ENCODE data around the gene NLGN1. TPM values are rescaled to one million over a fixed set of nuclear protein-coding genes. Genes with fewer than 3 reads are reported as not detected.

The NLGN1 gene
- total RNA-seq, 1 donor from 2014 or later, result 9.5 TPM

DNA sequence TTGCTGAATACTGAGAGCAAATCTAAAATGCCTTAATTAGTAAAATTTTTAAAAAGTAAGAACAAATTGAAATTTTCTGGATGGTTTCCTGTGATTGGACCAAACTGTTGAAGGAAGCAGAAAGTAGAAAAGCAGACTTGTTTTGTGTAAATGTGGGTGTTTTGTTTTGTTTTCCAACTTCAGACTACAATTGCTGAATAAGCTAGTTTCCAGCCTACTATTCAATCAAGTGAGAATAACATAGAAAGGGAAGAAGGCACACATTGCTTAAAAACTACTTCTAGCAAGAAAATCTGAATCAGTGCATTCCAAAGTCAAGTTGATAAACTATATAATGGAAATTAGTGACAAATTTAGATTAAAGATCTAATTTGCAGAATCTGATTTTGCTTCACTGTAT, 519.3 kb downstream of the NLGN1 start:
- no peak for DNase-seq

DNA sequence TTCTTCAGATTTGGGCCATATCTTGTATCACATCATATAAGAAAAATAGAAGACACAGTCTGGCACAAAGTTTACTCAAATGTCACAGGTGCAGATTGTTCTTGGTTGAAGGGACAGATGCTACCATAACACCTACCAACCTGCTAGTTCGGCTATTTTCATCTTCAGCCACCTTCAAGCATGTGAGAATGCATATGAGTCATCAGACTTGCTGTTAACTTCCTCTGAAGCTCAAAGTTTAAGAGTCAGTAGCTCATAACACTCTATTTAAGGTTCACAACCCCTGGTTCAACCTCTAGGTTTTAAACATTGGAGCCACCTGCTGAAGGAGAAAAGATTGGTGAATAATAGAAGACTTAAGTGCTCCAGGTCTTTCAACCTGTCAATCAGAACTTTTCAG, 522.8 kb downstream of the NLGN1 start:
- DNase-seq, result no peak

DNA sequence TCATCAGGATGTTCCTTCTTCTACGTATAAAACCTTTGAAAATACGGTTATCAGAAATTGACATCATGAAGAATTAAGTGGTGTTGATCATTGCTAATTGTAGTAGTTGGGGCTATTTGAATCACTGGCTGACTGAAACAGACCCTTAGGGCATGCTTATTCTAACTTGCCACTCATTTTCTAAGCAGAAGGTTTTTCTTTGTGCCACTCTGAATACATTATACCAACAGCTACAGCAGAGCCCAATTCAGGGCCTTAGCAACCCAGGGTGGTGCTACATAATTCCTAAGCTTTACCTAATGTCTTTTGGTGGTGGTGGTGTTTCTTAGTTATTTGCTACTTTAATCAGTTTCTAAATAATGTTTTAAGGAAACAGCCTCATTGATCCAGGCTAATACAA, 524.2 kb downstream of the NLGN1 start:
- DNase-seq, result no peak

DNA sequence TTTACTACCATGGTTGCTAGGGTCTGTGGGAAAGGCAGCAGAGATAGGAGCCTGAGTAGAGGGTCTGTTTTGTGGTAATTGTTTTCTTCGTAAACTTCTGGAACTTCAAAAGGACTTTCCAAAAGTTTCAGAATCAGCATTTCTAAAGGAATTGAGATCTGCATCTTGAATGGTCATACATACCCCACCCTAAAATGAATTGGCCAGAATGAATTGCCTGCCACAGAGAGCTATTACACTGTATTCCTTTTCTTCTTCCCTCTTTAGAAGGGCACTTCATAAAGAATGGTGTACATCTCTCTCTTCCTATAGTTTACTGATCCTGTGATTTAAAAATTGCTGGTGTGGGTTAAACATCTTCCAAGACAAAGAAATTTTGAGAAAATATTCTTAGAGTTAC, 525.7 kb downstream of the NLGN1 start:
- DNase-seq, result no peak

DNA sequence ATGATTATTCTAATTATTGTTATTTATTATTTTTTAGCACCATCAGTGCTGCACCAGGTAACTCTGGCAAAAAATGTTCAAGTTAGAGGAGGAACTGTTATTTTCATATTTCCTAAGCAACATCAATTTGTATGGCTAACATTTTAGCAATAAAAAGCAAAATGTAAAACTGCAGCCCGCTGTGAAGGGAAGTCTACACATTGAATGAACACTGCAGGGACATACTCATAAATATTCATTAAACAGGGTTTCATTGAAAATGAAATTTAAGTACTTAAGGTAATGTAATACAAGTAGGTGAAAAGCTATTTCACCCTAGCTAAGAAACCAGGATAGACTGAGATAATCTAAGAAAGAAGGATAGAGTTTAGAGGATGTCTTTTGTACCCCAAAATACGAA, 532.7 kb downstream of the NLGN1 start:
- no peak for DNase-seq

DNA sequence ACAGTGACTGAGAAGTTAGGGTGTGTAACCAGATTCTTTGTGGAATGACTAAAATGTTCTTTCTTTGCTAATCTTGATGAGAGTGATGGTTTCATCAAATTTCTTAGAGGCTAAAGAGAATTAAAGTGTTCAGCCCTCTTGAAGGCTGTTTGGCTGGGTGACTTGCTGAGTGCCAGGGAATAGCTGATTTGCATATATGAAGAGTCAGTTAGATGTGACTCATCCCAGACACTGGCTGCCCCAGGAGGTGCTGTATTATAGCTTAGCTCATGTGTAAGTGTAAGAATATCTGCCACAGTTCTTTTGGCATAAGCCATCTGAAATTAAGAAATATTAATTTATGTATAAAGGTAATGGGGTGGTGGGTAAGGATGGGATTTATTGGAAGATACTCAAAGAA, 535.1 kb downstream of the NLGN1 start:
- DNase-seq, result no peak

DNA sequence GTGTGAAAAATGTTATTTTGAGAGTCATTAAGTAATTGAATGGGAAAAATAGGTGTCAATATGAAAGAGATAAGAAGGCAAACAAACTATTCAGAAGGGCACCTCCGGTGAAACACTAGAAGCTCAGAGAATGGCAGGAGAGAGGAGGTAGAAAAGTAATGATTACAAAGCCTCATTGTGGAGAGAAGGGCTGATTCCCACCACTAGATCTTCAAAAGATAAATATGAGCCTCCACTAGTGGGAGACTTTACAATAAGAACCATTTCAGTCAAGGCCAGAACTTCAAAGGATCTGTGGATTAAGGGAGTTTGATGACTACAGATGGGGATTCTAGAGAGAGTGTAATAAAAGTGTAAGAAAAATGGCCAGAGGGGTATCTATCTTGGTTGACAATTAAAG, 535.6 kb downstream of the NLGN1 start:
- DNase-seq, result no peak

DNA sequence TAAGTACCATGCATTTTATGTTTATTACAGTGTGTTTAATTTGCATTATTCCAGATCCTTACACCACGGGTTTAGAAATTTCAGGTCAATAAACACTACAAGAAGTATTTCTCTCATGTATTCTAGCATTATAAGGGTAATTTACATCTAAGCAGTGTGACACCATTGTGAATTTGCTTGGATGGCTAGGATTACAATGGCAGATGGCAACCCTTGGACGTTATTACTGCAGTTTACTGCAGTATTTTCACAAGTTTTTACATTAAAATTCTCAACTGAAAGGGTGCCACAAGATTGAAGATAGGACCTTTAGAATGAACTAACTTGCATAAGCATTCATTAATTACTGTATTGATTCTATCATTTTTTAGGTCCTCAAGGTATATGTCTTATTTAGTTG, 538.8 kb downstream of the NLGN1 start:
- no peak for DNase-seq

DNA sequence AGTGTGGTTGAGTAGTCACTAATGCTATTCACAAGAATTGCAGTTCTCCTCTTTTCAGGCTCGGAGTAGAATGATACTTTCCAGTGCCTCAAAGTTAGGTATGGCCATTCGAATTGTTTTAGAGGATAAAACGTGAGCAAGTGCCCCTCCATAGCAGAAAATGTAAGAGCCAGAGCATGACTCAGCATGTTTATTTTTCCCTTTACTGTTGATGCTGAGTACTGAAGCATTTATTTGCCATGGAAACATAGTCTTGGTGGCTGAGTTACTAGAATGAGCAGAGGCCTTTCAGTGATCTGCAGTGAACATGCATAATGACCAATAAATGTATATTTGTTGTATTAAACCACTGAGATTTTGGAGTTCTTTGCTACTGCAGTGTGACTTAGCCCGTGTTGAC, 540.6 kb downstream of the NLGN1 start:
- no peak for DNase-seq

DNA sequence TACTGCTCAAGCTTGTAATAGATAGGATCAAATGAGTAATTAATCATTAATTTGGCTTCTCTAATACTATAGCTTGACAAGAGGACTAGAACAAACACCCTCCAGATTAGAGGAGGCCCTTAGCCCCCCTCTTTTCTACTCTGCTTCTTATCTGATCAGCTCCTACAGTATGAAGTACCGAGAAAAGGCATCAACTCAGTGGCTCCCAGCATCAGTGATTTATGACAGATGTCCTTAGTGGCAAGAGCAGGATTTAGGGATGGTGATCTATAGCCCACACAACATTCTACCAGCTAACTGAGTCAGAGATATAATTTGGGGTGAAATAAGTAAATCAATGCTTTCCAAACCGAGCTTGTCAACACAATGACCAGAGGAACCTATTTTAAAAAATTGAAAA, 541.1 kb downstream of the NLGN1 start:
- no peak for DNase-seq

DNA sequence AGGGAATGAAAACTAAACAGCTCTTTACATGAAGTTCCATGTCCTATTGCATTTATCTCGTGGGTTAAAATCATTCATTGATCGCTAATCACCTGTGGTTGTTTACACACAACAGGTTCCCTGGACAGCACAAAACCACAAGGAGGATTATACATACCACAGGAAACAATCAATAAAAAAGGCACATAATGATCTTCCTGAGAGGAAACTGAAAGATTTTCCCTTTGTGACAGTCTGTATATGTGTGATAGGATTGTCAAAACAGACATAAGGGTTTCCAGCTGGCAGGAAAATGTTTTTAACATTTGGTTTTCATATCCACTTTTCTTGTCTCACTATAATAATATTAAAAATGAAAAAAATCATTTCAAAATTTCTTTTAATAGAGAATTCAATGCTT, 541.8 kb downstream of the NLGN1 start:
- DNase-seq, result peak; percentile 3

DNA sequence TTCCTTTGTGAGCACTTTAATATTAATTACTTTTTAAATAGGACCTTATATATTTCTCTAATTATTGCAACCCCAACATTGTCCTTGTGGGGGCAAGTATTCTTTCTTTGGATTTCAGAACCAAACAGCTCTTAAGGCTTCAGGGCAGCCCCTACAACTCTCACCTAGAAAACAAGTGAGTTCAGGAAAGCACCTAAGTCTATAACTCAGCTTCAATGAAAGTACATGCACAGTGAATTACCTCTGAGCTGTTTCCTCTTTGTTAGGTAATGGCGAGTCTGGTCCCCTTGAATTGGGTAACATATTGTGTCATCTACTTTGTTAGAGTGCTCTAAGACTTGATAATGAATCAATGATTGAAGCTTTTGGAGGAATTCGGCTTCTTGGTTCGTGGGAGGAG, 545.7 kb downstream of the NLGN1 start:
- DNase-seq, result no peak

DNA sequence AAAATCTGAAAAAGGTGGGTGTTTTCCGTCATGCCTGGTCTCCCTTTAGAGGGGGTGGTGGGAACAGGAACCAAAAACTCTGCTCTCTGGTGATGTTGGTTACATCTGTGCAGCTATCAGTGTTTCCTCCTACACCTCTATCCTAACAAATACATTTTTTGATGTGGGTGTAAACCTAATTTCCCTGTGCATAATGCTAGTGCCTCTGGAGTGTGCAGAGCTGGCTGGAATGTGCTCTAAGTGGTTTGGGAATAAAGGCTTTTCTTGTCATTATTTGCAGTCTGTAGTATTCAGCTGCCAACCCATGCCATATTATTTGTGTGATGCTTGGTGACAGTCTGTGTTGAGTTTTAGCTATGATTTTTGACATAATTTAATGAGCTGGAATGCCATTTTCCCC, 547.6 kb downstream of the NLGN1 start:
- DNase-seq, result no peak

DNA sequence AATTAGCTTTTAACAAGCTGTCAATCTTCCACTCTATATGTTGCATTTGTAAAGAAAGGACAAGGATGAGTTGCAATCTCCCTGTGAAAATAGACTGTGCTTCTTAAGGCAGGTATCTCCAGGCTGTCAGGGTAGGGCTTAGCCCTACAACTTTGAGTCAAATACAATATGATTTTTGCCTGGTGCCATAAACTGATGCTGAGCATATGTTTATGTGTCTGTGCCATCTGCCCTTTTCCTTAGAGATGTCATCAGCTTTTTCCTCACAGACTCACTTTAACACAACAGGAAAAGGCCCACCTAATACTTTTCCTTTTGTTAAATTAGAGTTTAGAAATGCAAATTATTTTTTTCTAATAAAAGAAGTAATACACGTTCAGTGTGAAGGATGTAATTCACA, 548.3 kb downstream of the NLGN1 start:
- DNase-seq, result no peak

DNA sequence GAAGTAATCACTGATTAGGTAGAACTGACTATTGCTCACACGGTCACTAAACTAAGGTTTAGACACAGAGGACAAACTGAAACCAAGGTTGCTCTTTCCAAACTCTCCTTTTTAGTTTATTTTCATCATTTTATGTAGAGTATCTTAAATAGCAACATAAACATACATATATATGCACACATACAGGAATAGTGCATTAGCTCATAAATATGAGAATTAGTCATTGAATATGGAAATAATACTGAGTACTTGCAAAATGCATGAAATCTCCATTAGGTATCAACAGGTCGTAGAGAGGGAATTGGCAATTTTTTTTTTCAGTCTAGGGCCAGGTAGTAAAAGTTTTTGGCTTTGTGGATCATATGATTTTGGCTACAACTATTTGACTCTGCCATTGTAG, 557.1 kb downstream of the NLGN1 start:
- no peak for DNase-seq

DNA sequence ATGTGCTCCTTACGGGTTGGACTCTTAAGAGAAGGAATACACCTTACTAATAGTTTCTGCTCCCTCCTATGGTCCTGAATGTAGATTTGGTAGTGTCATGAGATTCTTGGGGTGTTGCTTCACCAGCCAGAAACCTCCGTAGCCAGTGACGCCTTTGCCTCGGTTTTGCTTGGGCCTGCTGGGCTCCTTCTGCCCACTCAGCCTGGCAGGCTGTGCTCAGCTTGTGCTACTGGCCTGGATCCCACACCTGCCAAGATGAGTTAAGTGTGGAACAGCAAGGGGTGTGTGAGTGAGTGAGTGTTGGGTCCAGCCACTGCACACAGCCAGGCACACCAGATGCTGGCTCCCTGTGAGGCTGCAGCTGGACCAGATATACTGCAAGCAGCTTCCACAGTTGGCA, 560.1 kb downstream of the NLGN1 start:
- DNase-seq, result no peak

DNA sequence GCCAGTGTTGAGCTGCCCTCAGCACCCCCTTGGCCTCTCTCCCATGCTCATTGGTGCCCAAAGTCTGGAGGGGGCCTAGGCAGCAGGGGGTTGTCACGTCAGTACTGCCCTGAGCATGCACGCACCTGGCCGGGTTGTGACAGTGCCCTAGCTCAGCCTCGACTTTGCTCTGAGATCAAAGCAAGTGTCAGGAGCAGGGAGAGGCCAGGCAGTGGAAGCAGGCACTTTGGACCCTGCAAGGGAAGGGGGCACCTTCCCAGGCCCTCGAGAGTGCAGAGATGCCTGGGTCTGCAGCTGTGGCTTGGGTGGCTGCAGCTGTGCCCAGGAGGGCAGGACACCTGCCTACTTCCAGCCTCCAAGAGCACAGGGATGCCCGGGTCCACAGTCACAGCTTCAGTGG, 561.3 kb downstream of the NLGN1 start:
- DNase-seq, result no peak

DNA sequence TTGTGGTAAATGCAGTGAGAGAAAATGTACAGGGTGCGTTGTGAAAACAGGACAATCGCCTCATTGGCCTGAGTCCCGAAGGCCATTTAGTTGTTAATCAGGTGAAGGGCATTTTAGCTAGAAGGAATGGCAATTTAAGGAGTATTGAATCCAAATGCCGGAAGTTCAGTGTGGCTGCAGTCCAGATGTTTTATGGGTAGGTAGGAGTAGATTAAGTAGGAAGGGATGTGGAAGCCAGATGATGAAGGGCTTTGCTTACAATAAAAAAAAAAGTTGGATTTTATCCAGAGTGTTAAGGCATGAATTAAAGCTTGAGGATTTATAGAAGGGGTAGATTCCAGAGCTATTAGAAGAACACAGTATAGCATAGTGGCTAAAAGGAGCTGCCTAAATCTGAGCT, 572.7 kb downstream of the NLGN1 start:
- DNase-seq, result no peak

DNA sequence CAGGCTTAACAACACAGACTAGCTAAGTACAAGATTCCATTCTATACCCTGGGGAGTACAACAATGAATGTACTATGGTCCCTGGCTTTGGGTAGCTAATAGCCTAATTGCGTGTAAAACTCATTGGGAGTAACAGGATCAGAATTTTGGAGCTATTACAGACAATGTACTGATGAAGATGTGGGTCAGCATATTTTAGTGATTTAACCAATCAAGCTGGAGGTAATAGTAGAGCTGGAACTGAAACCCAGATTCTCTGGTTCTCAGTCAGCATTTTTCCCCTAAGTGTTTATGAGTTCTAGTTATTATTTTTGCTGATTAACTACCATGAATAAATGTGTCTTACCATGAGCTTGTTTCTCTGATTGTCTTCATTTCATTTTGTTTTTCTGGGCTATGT, 578.7 kb downstream of the NLGN1 start:
- no peak for DNase-seq

DNA sequence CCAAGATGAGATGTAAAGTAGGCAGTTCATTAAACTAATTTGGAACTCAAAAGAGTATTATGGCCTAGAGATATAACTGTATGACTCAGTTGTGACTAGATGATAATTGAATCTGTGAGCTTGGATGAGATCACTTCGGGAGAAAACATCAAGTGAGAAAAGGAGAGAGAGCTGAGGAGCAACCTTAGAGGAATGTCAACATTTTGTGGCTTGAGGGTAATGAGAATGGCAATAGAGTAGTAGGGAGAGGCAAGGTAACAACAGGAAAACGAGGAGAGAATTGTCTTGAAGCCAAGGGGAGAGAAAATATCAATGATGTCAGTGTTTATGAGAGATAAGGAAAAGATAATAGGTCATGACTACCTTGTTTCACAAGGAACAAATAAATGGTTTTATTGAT, 580.2 kb downstream of the NLGN1 start:
- DNase-seq, result no peak

DNA sequence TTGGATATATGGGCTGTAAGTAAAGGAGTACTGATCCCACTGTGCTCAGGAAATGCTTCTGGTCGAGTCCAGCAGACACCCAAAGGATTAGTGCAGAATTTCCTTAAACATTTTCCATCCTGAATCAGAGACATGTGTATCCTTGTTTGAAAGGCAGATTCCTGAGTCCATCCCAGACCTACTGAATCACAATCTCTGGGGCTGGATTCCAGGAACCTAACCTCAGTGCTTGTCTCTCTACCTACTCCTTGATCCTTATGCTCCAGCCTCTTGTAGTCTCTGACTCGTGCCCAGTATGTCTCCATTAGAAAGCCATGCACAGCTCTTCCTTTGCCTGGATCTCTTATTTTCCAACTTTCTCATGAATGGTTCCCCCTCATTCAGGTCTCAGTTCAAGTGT, 585.8 kb downstream of the NLGN1 start:
- no peak for DNase-seq

DNA sequence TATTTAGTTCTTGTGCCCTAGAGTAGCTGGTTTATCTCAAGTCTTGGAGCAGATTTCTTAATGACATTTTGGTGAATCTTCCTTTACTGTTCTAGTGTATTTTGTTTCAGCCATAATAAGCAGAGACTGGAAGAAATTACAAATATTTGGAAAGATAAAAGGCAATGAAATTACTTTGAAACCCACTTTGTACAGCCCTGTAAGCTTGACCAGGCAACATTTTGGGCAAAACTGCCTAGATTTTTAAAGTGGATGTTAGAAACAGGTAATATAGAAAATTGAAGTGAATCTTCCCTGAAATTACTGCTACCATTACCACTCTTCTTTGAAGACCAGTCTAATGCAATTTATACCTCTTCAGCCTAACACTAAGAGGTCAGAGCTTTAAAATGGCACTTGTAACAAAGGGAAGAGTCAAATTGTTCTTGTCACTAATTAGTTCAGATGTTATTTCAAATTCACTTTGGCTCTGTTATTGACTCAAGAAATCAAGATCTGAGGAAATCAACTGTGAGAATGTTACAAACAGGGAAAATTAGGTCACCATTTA, 589.4 kb downstream of the NLGN1 start:
- no peak for DNase-seq

DNA sequence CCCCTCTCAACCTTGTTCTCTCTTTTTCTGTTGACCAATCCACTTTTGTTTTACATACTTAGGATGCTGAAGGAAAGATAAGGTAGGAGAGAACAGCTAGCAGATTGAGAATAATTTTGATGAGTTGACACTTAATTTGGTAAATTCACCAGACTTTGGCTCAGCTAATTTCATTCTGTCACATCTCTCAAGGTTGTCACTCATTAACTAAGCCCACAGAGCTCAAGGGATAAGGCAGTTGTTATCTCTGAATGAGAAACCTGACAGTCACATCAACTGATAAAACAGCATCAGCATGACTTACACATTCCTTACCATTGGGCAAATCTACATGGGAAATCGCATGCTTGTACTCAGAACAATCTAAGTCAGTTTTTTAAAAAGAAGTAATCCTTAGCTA, 591.4 kb downstream of the NLGN1 start:
- no peak for DNase-seq

DNA sequence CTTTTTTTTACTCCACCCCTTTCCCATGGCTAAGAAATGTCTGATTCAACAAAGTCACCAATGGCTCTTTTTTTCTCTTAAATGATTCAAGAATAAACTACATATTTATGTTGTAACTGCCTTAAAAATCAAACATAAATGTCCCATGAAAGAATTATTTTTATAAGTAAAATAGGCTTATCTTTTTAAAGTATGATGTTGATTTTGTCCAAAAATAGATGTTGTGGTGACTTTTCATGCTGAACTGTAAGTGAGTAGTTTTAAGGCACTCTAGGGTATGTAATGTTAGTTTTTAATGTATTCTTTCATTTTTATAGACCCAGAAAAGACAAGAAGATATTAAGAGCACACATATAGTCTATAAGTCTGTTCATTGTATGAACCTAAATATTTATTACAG, 594.9 kb downstream of the NLGN1 start:
- DNase-seq, result no peak

DNA sequence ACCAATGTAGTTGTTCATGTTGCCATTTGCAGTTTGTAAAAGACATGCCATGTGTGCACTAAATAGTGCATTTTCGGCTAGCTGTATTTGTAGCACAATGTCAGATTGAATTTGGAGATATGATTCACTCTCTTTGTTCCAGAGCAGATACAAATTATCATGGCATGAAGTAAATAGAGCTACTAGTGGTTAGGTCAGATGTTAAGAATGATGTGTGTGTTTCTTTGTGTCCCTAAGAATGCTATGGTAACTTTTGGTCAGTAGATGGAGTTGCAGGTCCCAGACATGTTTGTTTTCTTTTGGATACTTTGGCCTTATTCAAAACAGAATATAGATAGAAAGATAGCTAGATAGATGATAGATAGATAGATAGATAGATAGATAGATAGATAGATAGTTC, 595.8 kb downstream of the NLGN1 start:
- DNase-seq, result peak; percentile 50

DNA sequence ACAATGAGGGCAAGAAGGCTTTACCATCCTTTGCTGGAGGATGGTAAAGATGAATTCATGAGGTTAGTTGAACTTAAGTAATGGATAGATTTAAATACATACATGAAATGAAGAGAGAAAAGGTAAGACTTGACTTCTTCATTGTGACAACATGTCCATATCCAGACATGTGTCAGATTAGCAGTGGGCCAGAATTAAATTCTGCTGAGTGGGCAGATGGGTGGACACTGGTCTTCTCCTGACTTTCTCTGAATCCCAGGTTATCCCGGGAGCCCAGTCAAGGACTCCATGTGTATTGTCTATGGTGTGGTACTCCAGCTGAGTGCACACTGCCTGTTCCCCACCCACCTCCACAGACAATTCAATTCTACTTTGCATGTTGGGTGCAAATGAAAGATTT, 603.1 kb downstream of the NLGN1 start:
- DNase-seq, result no peak

All from skin of body (tissue), 2 donors.